Measurements from ENCODE around the gene RCCD1.

RCCD1 gene

DNA sequence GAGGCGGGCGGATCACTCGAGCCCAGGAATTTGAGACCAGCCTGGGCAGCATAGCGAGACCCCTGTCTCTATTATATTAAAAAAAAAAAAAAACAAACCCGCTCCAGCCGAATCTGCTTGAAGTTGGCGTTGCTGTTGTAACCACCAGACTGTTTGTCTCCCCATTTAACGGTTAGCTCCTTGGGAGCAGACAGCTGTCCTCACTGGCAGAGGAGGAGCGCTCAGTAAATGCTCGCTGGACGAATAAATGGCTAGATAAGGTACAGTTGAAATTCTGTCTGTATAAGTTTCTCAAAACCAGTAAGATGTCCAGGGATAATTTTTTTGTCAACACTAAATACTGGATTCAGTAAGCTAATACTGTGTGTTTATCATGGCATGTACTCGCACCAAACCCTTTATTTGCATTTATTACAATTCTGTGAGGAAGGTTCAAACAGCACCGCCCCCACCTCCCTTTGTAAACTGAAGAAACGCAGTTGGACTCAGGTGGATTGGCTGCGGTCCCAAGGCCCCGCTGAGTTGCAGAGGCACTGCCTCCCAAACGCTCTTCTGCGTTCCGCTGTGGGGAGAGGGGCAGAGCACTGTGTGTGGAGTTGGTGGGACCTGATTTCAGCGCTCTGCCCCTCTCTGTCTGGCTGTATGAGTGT lies 1.1 kb downstream of the RCCD1 start:
- TF ChIP-seq, protein P1, sequence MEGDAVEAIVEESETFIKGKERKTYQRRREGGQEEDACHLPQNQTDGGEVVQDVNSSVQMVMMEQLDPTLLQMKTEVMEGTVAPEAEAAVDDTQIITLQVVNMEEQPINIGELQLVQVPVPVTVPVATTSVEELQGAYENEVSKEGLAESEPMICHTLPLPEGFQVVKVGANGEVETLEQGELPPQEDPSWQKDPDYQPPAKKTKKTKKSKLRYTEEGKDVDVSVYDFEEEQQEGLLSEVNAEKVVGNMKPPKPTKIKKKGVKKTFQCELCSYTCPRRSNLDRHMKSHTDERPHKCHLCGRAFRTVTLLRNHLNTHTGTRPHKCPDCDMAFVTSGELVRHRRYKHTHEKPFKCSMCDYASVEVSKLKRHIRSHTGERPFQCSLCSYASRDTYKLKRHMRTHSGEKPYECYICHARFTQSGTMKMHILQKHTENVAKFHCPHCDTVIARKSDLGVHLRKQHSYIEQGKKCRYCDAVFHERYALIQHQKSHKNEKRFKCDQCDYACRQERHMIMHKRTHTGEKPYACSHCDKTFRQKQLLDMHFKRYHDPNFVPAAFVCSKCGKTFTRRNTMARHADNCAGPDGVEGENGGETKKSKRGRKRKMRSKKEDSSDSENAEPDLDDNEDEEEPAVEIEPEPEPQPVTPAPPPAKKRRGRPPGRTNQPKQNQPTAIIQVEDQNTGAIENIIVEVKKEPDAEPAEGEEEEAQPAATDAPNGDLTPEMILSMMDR (IDR thresholded peaks at IDR 0.05; ENCODE audit: low read depth, low read length) = no peak
- DNase-seq (ENCODE audit: extremely low read depth, low read depth) = no peak

DNA sequence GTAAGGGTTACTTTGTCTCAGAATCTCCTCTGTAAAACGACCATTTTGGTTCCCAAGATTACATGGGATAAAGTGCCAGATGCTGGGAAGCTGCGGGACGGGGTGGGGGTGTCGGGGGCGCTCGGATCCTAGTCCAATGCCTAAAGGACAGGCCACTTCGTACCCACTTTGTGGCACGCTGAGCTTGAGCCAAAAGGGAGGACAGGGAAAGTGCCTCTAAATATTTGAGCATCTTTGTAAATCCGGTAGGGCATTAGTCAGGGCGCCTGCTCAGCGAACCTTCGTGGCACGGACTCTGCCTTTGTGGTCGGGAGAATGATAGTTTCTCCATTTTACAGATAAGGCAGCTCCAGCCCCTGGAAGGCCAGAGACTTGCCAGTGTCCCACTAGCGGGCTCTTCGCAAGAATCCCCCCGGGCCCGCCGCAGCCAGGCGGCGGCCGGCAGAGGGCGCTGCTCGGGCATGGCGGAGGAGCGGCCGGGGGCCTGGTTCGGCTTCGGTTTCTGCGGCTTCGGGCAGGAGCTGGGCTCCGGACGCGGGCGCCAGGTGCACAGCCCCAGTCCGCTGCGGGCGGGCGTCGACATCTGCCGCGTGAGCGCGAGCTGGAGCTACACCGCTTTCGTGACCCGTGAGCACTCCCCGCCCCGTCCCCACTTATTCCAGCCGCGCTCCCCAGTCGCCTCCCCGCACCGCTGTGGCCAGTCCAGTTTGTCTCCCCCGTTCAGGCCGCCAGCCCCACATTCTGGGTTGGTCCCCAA lies 1.8 kb downstream of the RCCD1 start:
- DNase-seq (ENCODE audit: extremely low read depth, low read depth) = no peak
- TF ChIP-seq, protein P1 (IDR thresholded peaks at IDR 0.05; ENCODE audit: low read depth, low read length) = peak; percentile 65

DNA sequence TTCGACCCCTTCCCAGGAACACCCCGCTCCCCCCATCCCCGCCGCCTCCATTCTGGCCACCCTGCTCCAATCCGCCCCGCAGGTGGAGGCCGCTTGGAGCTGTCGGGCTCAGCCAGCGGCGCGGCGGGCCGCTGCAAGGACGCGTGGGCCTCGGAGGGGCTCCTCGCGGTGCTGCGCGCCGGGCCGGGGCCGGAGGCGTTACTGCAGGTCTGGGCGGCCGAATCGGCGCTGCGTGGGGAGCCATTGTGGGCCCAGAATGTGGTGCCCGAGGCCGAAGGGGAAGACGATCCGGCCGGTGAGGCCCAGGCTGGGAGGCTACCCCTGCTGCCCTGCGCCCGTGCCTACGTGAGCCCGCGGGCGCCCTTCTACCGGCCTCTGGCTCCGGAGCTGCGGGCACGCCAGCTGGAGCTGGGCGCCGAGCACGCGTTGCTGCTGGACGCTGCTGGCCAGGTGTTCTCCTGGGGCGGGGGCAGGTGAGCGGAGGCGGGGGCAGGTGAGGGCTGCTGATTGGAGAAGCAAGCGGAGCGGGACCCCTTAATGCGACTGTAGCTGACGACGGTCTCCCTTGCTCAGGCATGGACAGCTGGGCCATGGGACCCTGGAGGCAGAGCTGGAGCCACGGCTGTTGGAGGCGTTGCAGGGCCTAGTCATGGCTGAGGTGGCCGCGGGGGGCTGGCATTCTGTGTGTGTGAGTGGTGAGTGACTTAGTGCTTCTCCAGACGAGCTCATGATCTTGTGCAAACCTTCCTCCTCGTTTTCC lies 2.5 kb downstream of the RCCD1 start:
- TF ChIP-seq, protein P1 (IDR thresholded peaks at IDR 0.05; ENCODE audit: low read depth, low read length) = no peak
- DNase-seq (ENCODE audit: extremely low read depth, low read depth) = no peak

DNA sequence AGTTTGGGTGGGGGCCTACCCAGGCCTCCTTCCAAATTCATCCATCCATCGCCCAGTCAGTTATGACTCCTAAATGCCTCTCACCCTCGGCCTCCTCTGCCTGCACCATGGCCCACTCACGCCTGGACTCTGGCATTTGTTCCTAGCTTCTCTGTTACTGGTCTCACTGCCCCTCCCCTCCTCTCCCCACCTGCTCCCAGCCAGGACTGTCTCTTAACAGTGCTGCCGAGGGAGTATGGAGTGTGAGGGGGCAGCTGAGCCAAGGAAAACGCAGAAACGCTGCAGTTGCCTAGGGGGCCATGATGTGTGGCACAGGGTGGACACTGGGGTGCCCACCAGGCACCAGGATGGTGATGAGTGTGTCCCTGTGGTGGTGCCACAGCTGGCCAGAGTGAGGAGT lies 3.1 kb downstream of the RCCD1 start:
- TF ChIP-seq, protein P1 (IDR thresholded peaks at IDR 0.05; ENCODE audit: low read depth, low read length) = no peak
- no peak for DNase-seq (ENCODE audit: extremely low read depth, low read depth)

DNA sequence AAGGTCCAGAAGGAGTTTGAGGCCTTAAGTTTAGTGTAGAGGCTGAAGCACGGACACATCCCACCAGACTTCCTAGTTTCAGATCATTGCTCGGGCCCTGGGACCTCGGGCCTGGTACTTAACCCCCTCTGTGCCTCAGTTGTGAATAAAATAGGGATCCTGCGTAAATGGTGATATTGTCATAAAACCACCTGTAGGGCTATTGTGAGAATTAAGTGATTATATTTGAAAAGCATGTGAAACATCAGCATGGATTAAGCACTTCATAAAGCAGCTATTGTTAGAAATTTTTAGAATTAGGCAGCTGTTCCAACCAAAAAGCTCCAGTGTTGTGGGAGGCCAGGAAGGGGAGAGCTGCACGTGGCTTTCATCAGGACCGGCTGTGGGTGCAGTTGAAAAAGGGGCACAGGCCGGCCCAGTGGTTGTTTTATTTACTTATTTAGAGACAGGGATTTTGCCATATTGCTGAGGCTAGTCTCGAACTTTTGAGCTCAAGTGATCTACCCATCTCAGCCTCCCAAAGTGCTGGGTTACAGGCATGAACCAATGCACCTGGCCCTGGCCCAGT lies 4.4 kb downstream of the RCCD1 start:
- TF ChIP-seq, protein P1 (IDR thresholded peaks at IDR 0.05; ENCODE audit: low read depth, low read length) = no peak

DNA sequence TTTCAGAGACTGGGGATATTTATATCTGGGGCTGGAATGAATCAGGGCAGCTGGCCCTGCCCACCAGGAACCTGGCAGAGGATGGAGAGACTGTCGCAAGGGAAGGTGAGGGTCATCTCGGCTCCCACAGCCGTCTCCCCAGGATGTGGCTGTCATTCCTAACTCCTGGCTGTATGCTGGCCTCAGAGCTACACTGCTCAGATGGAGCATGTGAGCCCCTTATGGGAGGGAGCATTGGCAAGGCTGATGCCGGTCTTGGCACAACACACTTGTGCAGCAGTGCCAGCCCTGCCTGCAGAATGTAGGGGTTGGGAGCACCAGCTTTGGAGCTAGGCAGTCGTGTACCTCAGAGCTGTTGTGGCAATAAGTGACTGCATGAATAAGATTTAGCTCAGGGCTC lies 5.2 kb downstream of the RCCD1 start:
- TF ChIP-seq, protein P1 (IDR thresholded peaks at IDR 0.05; ENCODE audit: low read depth, low read length) = no peak
- DNase-seq (ENCODE audit: extremely low read depth, low read depth) = no peak

More for the DNA sequence above, 4.4 kb downstream of the RCCD1 start:
- DNase-seq (ENCODE audit: extremely low read depth, low read depth) = no peak

Measured in AG09319 (cell line).